Liver (tissue), 9 donors: ENCODE data around the gene MAPK8IP3. TPM values are rescaled to one million over a fixed set of nuclear protein-coding genes. Genes with fewer than 3 reads are reported as not detected.

Source experiments
- DNase-seq: peaks from one replicate; pipeline ENCODE4 v3.0.0-alpha.2; 2017; ENCODE audit warnings: low spot score
- H3K27ac ChIP-seq, 2 donors: one replicate each; pipeline ENCODE4 v1.7.0; 2013; ENCODE audit warnings: inconsistent platforms in 2 of 2, low read length in 2 of 2, control low read depth in 1 of 2, low read depth in 1 of 2, mild to moderate bottlenecking in 1 of 2
- H3K27me3 ChIP-seq, 4 donors: one replicate each; pipeline versions ENCODE4 v1.6.1 to v1.7.0; 2013; ENCODE audit warnings: low read length in 3 of 4, inconsistent platforms in 1 of 4, mild to moderate bottlenecking in 1 of 4, moderate library complexity in 1 of 4; ENCODE audit not compliant: control insufficient read depth in 4 of 4, insufficient read depth in 4 of 4
- H3K36me3 ChIP-seq, 4 donors: one replicate each; pipeline versions ENCODE4 v1.6.1 to v1.7.0; 2013; ENCODE audit warnings: low read length in 3 of 4, mild to moderate bottlenecking in 3 of 4, low read depth in 1 of 4, moderate library complexity in 1 of 4; ENCODE audit not compliant: control insufficient read depth in 4 of 4, insufficient read depth in 3 of 4
- H3K4me1 ChIP-seq, 4 donors: one replicate each; pipeline versions ENCODE4 v1.6.1 to v1.7.0; 2013; ENCODE audit warnings: low read length in 3 of 4, mild to moderate bottlenecking in 3 of 4, moderate library complexity in 1 of 4; ENCODE audit not compliant: control insufficient read depth in 4 of 4, insufficient read depth in 4 of 4
- H3K4me3 ChIP-seq, 3 donors: one replicate each; pipeline versions ENCODE4 v1.6.1 to v1.7.0; 2013; ENCODE audit warnings: low read length in 3 of 3, control low read depth in 1 of 3, low read depth in 1 of 3, mild to moderate bottlenecking in 1 of 3
- H3K9ac ChIP-seq, 2 donors: one replicate each; pipeline ENCODE4 v1.7.0; 2013; ENCODE audit warnings: low read length in 2 of 2, mild to moderate bottlenecking in 2 of 2, moderate library complexity in 2 of 2, control low read depth in 1 of 2, low read depth in 1 of 2
- H3K9me3 ChIP-seq, 4 donors: one replicate each; pipeline versions ENCODE4 v1.6.1 to v1.7.0; 2013; ENCODE audit warnings: low read length in 3 of 4; ENCODE audit not compliant: control insufficient read depth in 4 of 4
- EGR1 ChIP-seq, 2 donors: IDR thresholded peaks; 2 replicates each; pipeline ENCODE4 v1.6.1; 2016 to 2018; ENCODE audit warnings: antibody characterized with exemption in 2 of 2, low read depth in 2 of 2
- FOXA1 ChIP-seq: IDR thresholded peaks from 2 replicates; pipeline ENCODE4 v1.6.1; 2016; ENCODE audit warnings: antibody characterized with exemption
- GABPA ChIP-seq, 2 donors: IDR thresholded peaks in 1 of 2; conservative IDR thresholded peaks in 1 of 2; 2 replicates each; pipeline ENCODE4 v1.6.1; 2016; ENCODE audit warnings: antibody characterized with exemption in 2 of 2, mild to moderate bottlenecking in 1 of 2, moderate library complexity in 1 of 2
- HNF4G ChIP-seq: IDR thresholded peaks from 2 replicates; pipeline ENCODE4 v1.6.1; 2016; ENCODE audit warnings: antibody characterized with exemption
- RAD21 ChIP-seq, 2 donors: IDR thresholded peaks; 2 replicates each; pipeline ENCODE4 v1.6.1; 2016; ENCODE audit warnings: antibody characterized with exemption in 2 of 2, mild to moderate bottlenecking in 2 of 2
- RXRA ChIP-seq, 2 donors: IDR thresholded peaks; 2 replicates each; pipeline ENCODE4 v1.6.1; 2017 to 2018; ENCODE audit warnings: antibody characterized with exemption in 2 of 2, mild to moderate bottlenecking in 1 of 2
- SP1 ChIP-seq: IDR thresholded peaks from 2 replicates; pipeline ENCODE4 v1.6.1; 2018; ENCODE audit warnings: antibody characterized with exemption, mild to moderate bottlenecking
- TAF1 ChIP-seq: conservative IDR thresholded peaks from 2 replicates; pipeline ENCODE4 v1.6.1; 2016; ENCODE audit warnings: antibody characterized with exemption, mild to moderate bottlenecking
- WGBS: extraction: QIAGEN DNeasy Blood & Tissue Kit; methylation state at CpG from one replicate; pipeline ENCODE4 v1.1.7; 2013; 5-methylcytosine and 5-hydroxymethylcytosine counted together
- polyA plus RNA-seq, 2 donors: library from polyadenylated mRNA; stranded (reverse) in 1 of 2; unstranded in 1 of 2; fragments of 200-250 nt in 1 of 2; fragments of >200 nt in 1 of 2; fragmentation: Nextera tagmentation in 1 of 2; extraction: Ambion mirVana in 1 of 2; gene quantifications; one replicate each; pipeline versions ENCODE4 v1.2.1 to v1.2.3, GENCODE V29; 2013 to 2015
- total RNA-seq, 2 donors: library from RNA; depleted of rRNA; stranded (reverse); fragments of >200 nt; gene quantifications; one replicate each; pipeline ENCODE4 v1.2.3, GENCODE V29; 2014
- TF ChIP-seq, protein P1 (sequence below): IDR thresholded peaks from 2 replicates; pipeline ENCODE4 v1.6.1; 2016; ENCODE audit warnings: antibody characterized with exemption, mild to moderate bottlenecking
- TF ChIP-seq, protein P2 (sequence below): fragments of 150-350 bp; IDR thresholded peaks from 2 replicates; pipeline ENCODE4 v1.5.1; 2017; ENCODE audit warnings: improper control_type of control experiment, low read depth, low read length; ENCODE audit not compliant: missing input control
- TF ChIP-seq, protein P3 (sequence below): IDR thresholded peaks from 2 replicates; pipeline ENCODE4 v1.6.1; 2016; ENCODE audit warnings: antibody characterized with exemption
- TF ChIP-seq, protein P4 (sequence below): IDR thresholded peaks from 2 replicates; pipeline ENCODE4 v1.6.1; 2016; ENCODE audit warnings: antibody characterized with exemption
- donor health status: healthy.
- donor health status: healthy.
- donor health status: healthy.
- donor health status: healthy.
- donor health status: healthy.

Gene MAPK8IP3
- total and polyA plus RNA-seq, 4 donors, result 4.1 to 43.0 (median 9.3) TPM

DNA sequence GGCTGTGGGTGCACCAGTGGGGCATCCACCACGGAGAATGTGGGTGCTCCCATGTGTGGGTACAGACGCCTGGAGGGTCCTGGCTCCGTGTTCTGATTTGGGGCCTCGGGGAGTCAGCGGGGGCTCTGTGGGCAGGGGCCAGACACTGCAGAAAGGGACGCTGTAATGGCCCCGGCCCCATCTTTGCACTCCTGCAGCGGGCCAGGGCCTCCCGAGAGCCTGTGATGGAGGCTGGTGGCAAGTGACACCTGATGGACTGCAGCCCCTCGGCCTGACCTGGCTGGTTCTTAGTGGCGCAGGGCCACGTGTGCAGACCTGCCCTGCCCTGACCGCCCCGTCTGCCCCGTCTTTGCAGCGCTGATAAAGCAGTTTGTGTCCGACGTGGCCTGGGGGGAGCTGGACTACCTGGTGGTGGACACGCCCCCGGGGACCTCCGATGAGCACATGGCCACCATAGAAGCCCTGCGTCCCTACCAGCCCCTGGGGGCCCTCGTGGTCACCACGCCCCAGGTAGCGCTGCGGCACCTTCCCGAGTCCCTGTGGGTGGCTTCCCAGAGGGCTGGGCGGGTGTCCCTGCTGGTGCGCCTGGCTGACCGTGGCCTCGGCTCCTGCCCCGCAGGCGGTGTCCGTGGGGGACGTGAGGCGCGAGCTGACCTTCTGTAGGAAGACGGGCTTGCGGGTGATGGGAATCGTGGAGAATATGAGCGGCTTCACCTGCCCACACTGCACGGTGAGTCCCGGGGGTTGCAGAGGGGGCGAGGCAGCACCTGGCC is 81.5 kb downstream of the MAPK8IP3 start:
- WGBS, result 92% methylated on average over 44 of the region's 44 CpGs
- no peak for DNase-seq
- H3K36me3 ChIP-seq, result peaks cover 0 to 34% (median 5%) of the 10 kb centered on the region in 4 donors

DNA sequence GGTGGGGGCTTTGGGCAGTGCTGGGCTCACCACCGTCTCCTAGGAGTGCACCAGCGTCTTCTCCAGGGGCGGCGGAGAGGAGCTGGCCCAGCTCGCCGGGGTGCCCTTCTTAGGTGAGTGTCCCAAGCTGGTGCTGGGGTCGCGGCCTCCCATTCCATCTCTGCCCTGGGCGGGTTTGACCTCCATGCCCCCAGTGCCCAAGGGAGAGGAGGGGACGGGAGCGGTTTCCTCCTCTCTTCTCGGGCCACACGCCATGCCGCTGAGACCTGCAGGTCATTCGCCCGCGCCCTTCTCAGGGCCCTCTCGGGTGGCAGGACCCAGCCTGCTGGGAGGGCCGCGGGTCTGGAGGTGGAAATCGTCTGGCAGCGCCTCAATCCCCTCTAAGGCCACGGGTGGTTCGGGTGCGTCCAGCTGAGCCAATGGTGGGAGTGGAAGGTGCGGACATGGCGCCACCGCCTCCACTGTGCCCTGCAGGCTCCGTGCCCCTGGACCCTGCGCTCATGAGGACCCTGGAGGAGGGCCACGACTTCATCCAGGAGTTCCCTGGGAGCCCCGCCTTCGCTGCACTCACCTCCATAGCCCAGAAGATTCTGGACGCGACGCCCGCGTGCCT is 82.2 kb downstream of the MAPK8IP3 start:
- 78% methylated on average over 38 of the region's 38 CpGs for WGBS
- no peaks in the 10 kb centered on the region for H3K9me3 ChIP-seq
- no peak overlapping the region for H3K4me3 ChIP-seq
- peaks cover 13 to 74% (median 49%) of the 10 kb centered on the region in 4 donors for H3K4me1 ChIP-seq
- H3K27ac ChIP-seq, result no peak overlapping the region
- peaks cover 0 to 34% (median 5%) of the 10 kb centered on the region in 4 donors for H3K36me3 ChIP-seq
- no peak for DNase-seq
- peak in 1 of 2 donors; percentile 47 for TF ChIP-seq RXRA (IDR thresholded peaks at IDR 0.05)
- no peak for TF ChIP-seq EGR1 (IDR thresholded peaks at IDR 0.05; ENCODE audit: low read depth in 2 of 2)
- H3K9ac ChIP-seq, result no peak overlapping the region
- no peaks in the 10 kb centered on the region for H3K27me3 ChIP-seq

More for the DNA sequence above, 81.5 kb downstream of the MAPK8IP3 start:
- TF ChIP-seq FOXA1 (no peak), EGR1 (IDR thresholded peaks at IDR 0.05; ENCODE audit: low read depth in 2 of 2) (no peak)
- TF ChIP-seq, protein P1, sequence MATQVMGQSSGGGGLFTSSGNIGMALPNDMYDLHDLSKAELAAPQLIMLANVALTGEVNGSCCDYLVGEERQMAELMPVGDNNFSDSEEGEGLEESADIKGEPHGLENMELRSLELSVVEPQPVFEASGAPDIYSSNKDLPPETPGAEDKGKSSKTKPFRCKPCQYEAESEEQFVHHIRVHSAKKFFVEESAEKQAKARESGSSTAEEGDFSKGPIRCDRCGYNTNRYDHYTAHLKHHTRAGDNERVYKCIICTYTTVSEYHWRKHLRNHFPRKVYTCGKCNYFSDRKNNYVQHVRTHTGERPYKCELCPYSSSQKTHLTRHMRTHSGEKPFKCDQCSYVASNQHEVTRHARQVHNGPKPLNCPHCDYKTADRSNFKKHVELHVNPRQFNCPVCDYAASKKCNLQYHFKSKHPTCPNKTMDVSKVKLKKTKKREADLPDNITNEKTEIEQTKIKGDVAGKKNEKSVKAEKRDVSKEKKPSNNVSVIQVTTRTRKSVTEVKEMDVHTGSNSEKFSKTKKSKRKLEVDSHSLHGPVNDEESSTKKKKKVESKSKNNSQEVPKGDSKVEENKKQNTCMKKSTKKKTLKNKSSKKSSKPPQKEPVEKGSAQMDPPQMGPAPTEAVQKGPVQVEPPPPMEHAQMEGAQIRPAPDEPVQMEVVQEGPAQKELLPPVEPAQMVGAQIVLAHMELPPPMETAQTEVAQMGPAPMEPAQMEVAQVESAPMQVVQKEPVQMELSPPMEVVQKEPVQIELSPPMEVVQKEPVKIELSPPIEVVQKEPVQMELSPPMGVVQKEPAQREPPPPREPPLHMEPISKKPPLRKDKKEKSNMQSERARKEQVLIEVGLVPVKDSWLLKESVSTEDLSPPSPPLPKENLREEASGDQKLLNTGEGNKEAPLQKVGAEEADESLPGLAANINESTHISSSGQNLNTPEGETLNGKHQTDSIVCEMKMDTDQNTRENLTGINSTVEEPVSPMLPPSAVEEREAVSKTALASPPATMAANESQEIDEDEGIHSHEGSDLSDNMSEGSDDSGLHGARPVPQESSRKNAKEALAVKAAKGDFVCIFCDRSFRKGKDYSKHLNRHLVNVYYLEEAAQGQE, result no peak
- TF ChIP-seq, protein P2, sequence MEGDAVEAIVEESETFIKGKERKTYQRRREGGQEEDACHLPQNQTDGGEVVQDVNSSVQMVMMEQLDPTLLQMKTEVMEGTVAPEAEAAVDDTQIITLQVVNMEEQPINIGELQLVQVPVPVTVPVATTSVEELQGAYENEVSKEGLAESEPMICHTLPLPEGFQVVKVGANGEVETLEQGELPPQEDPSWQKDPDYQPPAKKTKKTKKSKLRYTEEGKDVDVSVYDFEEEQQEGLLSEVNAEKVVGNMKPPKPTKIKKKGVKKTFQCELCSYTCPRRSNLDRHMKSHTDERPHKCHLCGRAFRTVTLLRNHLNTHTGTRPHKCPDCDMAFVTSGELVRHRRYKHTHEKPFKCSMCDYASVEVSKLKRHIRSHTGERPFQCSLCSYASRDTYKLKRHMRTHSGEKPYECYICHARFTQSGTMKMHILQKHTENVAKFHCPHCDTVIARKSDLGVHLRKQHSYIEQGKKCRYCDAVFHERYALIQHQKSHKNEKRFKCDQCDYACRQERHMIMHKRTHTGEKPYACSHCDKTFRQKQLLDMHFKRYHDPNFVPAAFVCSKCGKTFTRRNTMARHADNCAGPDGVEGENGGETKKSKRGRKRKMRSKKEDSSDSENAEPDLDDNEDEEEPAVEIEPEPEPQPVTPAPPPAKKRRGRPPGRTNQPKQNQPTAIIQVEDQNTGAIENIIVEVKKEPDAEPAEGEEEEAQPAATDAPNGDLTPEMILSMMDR, result no peak
- Histone ChIP-seq H3K27ac (no peak overlapping the region), H3K27me3 (no peaks in the 10 kb centered on the region), H3K4me1 (peaks cover 7 to 67% (median 46%) of the 10 kb centered on the region in 4 donors), H3K9me3 (no peaks in the 10 kb centered on the region), H3K9ac (no peak overlapping the region), H3K4me3 (no peak overlapping the region)

DNA sequence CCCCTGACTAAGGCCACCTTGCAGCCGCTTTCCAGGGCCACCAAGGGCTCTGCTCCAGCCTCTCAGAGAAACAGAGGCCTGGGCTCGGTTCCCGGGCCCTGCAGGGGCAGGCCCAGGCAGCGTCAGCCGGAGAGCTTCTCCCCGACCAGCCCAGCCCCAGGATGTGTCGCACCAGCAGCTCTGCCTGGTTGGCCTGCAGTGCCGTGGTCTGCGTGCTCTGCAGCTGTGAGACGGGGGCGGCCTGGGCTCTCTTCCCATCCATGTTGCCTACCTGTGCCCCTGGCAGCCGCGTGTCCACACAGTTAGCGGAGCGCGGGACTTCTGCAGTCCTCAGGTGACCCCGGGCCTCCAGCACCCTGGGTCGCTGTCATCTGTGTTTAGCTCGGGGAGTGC is 82.7 kb downstream of the MAPK8IP3 start:
- H3K36me3 ChIP-seq, result peaks cover 0 to 34% (median 5%) of the 10 kb centered on the region in 4 donors
- TF ChIP-seq EGR1 (IDR thresholded peaks at IDR 0.05; ENCODE audit: low read depth in 2 of 2), result no peak
- no peak for TF ChIP-seq TAF1
- TF ChIP-seq RAD21 (IDR thresholded peaks at IDR 0.05), result no peak
- no peak for TF ChIP-seq FOXA1
- TF ChIP-seq HNF4G, result no peak
- TF ChIP-seq, protein P3, sequence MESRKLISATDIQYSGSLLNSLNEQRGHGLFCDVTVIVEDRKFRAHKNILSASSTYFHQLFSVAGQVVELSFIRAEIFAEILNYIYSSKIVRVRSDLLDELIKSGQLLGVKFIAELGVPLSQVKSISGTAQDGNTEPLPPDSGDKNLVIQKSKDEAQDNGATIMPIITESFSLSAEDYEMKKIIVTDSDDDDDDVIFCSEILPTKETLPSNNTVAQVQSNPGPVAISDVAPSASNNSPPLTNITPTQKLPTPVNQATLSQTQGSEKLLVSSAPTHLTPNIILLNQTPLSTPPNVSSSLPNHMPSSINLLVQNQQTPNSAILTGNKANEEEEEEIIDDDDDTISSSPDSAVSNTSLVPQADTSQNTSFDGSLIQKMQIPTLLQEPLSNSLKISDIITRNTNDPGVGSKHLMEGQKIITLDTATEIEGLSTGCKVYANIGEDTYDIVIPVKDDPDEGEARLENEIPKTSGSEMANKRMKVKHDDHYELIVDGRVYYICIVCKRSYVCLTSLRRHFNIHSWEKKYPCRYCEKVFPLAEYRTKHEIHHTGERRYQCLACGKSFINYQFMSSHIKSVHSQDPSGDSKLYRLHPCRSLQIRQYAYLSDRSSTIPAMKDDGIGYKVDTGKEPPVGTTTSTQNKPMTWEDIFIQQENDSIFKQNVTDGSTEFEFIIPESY, result no peak
- TF ChIP-seq GABPA (IDR thresholded peaks at IDR 0.05 in 1 of 2, conservative IDR thresholded peaks at IDR 0.05 in 1 of 2), result no peak
- TF ChIP-seq, protein P4, sequence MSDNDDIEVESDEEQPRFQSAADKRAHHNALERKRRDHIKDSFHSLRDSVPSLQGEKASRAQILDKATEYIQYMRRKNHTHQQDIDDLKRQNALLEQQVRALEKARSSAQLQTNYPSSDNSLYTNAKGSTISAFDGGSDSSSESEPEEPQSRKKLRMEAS, result no peak
- TF ChIP-seq RXRA (IDR thresholded peaks at IDR 0.05), result no peak
- TF ChIP-seq, protein P2, result no peak
- no peak for TF ChIP-seq SP1

More for the DNA sequence above, 82.7 kb downstream of the MAPK8IP3 start:
- 62% methylated on average over 19 of the region's 19 CpGs for WGBS
- no peak overlapping the region for H3K27ac ChIP-seq
- peaks cover 14 to 74% (median 49%) of the 10 kb centered on the region in 4 donors for H3K4me1 ChIP-seq
- DNase-seq, result no peak
- H3K27me3 ChIP-seq, result no peaks in the 10 kb centered on the region
- H3K9ac ChIP-seq, result no peak overlapping the region
- no peaks in the 10 kb centered on the region for H3K9me3 ChIP-seq
- no peak overlapping the region for H3K4me3 ChIP-seq
